HG02798 (cell line): ENCODE results near the gene POLR2E.
"Not testable (repeated sequence)": the region's sequence is repeated elsewhere in the genome, so short reads cannot be mapped to it uniquely, and the experiment has no call there.

ENCODE experiments used
- ATAC-seq: cut with Tn5 transposase; IDR thresholded peaks from one replicate; pipeline ENCODE4 v1.9.1; 2021; ENCODE audit warnings: mild to moderate bottlenecking; ENCODE audit not compliant: unreplicated experiment, poor library complexity

POLR2E gene

DNA sequence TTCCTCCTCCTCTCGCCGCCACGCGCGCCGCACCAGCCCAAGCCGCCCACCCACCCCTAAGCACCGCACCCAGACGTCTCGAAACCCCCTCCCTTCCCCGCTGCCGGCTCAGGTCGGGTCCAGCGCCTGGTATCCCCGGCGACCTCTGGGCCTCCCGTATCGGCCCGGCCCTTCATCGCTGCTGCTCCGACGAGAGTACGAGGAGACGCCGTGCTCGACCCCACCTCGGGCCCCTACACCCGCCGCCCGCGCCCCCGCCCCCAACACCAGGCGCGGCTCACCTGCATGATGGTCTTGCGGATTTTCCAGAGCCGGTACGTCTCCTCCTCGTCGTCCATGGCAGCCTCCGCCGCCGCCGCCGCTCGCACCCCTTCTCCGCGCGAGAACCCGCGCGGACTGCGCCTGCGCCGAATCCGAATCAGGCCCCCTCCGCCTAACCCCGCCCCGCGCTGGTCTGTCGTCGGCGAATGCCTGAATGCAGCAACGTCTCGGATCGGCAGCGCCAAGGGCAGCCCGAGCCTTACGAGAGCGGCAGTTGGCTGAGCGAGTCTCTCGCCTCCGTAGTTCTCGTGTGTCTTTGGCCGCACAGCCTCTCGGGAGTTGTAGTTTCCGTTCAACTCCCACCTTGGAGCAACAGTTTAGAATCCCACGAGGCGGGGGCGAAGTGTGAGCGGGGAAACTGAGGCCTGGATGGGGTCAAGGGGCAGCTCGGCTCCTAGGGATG is at the start of gene POLR2E:
TSS of gene POLR2E (minus strand) at position 398 of the 724 bp plus-strand sequence. CDS start at position 338, 60 bp downstream.
- ATAC-seq, result peak; percentile 91

DNA sequence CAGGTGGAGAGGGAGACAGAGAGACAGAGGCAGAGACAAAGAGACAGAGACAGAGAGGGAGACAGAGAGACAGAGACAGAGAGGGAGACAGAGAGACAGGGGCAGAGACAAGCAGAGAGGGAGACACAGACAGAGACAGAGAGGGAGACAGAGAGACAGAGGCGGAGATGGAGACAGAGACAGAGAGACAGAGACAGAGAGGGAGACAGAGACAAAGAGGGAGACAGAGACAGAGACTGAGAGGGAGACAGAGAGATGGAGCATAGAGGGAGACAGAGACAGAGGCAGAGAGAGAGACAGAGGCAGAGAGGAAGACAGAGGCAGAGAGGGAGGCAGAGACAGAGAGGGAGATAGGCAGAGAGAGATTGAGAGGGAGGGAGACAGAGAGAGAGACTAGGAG is 49.6 kb upstream of the POLR2E start:
- ATAC-seq, result no peak

DNA sequence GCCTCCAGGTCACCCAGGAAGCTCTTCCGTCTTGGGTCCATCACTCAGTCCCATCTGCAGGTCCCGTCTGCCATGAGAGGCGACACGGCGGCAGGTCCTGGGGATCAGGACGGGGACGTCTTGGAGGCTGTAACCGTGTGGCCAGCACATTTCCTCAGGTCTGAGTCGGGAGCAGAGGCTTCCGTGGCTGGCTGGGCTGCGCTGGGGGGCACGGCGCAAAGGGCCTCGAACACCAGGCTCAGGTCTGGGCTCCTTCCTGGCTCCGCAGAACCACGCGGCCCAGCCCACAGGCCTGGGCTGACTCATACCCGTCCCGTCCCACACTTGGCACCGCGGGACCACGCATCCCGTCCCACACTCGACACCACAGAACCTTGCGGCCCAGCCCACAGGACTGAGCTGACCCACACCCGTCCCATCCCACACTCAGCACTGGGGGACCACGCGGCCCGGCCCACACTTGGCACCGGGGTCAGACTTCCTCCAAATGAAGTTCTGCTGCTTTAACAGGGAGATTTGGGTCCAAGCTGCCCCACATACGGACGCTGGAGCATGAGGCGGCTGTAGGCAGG is 48.7 kb upstream of the POLR2E start:
- no peak for ATAC-seq

DNA sequence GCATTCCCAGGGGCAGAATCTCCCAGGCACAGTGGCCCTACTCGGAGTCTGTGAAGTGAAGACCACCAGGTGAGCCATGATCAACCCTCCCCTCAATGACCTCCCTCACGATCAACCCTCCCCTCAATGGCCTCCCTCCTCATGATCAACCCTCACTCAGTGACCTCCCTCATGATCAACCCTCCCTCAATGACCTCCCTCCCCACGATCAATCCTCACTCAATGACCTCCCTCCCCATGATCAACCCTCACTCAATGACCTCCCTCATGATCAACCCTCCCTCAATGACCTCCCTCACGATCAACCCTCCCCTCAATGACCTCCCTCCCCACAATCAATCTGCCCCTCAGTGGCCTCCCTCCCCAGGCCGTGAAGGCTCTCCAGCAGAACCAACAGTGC is 46.8 kb upstream of the POLR2E start:
- ATAC-seq, result no peak

DNA sequence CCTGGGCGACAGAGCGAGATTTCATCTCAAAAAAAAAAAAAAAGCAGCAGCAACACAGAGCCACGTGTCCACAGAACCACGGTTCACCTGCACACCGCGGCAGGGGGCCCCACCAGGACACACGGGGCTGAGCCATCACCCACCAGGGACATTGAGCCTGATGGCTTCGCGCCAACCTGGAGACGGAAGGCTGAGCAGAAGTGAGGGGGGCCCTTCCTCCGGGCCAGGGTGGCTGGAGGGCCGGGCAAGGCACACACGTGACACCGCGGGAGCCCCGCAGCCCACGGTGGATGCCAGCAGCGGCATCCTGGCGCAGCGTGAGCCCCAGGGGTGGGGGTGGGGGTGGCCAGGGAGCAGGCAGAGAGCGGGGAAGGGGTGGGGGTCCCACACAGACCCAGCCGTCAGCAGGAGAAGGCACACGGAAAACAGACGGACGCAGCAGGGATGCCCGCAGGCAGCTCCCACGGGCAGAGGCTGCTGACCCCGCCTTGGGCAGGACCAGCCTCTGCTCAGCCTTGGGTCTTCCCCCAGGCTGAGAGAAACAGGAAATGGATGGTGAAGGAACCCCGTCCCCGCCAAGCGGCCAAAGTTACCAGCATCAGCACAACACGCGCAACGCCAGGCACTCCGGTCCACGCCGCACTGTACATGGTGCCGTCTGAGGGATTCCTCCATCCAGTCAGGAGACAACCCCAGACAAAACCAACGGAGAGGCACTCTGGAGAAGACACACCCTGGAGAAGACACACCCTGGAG is 45.3 kb upstream of the POLR2E start:
- ATAC-seq, result no peak

DNA sequence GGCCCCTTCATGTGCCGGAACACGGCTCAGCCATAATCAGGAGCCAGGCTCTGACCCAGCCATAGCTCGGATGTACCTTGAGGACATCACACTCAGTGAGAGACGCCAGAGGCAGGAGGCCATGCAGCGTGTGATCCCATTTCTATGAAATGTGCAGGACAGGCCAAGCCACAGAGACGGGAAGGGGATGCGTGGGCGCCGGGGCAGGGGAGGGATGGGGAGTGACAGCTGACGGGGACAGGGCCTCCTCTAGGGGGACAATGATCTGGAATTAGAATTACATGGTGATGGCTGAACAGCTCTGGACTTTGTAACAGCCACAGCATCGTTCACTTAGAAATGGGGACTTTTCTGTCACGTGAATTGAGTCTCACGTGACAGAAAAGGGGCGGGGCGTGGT is 44.0 kb upstream of the POLR2E start:
- no peak for ATAC-seq

DNA sequence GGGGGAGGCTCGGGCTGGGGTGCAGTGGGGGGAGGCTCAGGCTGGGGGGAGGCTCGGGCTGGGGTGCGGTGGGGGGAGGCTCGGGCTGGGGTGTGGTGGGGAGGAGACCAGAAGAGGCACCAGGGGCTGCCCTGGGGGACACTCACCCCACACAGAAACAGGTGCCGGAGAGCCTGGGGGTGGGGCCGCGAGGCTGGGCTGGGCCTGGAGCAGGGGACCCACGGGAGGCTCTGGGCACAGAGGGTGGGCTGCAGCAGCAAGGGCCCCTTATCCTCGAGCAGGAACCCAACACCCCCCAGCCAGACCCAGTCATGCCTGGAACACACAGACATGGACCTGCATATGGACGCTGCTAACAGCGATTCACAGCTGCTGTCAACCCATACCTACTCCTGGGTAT is 42.9 kb upstream of the POLR2E start:
- no peak for ATAC-seq

DNA sequence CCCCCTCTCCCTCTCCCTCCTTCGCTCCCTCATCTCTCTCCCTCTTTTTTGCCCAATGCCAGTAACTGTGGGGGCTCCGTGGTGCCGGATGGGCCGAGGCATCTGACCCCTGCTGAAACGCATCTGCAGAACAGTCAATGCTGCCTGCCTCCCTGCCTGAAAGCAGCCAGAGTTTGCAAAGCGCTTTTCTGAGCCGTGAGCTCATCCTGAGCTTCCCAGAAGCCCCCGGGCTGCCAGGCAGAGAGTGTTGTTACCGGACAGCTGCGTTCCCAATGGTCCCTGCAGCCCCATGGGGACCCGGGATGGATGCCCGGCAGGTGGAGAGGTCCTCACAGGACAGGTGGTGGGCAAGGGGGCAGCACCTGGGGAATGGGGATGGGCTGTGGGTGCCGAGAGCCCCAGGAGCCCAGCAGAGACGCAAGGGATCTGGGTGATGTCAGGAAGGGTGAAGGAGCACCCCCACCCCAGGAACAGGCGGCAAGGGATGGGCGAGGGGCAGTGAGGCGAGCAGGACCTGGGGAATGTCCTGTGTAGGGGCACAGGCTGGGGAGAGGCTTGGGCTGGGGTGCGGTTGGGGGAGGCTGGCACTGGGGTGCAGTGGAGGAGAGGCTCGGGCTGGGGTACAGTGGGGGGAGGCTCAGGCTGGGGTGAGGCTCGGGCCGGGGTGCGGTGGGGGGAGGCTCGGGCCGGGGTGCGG is 41.6 kb upstream of the POLR2E start:
- ATAC-seq, result no peak

DNA sequence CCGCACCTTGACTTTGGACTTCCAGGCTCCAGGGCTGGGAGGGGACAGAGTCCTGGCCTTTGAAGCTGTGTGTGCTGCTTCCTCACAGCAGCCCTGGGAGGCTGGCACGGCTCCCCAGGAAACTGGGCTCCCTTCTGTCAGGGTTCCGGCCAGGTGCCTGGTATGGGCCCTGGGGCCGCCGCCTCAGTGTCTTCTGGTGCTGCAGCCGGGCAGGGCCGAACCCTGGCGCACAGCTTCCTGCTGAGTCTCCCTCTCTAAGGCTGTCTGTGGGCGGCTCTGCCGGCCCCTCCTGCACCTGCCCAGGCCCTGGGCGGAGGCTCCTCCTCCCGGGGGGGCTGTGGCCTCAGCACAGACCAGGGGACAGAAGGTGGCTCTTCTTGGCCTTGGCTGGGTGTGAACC is 41.0 kb upstream of the POLR2E start:
- no peak for ATAC-seq

DNA sequence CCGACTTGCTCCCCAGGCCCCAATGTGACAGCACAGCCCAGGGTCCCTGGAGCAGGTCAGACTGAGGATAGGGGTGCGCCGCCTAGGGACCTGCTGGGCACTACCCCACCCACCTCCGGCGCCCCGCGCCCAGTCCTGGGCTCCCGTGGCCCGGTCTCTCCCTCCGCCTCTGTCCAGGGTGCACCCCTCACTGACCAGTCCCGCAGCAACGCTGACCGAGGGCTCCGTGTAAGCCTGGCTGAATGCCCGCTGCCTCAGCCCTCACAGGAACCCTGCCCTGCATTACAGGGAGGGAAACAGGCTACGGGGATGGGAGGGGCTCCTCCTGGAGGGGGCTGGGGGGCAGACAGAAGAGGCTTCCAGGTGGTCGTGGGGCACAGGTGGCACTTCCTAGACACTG is 40.3 kb upstream of the POLR2E start:
- no peak for ATAC-seq

DNA sequence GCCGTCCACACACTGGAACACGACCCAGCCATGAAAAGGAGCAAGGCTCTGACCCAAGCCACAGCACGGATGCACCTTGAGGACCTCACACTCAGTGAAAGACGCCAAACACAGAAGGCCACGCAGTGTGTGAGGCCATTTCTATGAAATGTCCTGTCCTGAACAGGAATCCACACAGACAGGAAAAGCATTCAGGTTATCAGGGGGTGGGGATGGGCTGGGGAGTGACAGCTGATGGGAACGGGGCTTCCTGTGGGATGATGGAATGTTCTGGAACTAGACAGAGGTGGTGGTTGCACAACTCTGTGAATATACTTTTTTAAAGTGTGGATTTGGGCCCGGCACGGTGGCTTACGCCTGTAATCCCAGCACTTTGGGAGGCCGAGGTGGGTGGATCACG is 39.3 kb upstream of the POLR2E start:
- no peak for ATAC-seq

DNA sequence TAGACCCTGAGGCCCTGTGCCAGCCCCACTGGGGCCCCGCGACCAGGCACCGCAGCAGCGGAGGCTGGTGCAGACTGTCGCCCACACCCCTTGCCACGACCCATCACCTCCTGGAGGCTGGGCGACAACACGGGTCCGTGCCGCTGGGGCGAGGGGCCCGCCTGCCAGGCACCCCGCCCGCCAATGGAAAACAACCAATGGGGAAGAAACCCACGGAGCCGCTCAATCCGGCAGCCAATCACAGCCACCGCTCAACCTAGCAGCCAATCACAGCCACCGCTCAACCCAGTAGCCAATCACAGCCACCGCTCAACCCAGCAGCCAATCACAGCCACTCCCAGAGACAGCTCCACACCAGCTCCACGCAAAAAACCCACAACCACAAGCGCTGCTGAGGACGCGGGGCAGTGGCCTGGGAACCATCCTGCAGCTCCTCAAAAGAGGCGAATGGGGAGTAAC is 38.3 kb upstream of the POLR2E start:
- peak; percentile 73 for ATAC-seq

DNA sequence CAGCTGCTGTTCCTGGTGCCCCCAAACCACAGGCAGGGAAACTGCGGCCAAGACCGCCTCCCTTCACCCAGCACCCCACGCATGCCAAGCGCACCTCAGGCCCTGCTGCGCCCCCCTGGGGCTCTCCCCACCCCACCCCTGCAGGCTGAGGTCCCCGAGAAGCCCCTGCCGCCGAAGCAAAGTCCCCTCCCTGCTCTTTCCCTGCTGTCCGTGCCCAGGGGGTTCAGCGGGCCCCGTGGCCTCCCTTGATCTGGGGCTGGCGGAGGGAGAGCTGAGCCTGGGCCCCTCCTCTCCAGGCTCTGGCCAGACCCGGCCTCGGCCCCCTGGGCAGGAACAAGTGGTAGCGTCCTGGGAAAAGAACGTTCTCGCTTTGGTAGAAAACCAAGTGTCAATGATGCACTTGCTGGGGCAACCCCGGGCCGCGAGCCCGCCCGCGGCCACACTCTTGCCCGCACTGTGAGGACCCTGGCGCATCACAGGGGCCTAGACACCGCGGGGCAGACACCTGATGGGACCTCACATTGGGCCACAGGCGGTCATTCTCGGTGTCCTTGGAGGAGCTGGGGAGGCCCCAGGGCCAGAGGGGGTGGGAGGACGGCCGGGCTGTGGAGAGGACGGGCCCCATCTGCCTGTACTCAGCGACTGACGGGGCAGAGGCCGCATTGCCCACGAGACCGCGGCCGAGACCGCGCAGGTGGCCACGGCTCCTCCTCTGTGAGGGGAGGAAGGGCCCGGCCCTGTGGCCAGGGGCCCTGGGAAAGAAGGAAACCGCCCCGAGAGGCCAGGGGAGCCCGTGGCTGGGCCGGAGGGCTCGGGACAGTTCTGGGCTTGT is 37.6 kb upstream of the POLR2E start:
- peak; percentile 7 for ATAC-seq

DNA sequence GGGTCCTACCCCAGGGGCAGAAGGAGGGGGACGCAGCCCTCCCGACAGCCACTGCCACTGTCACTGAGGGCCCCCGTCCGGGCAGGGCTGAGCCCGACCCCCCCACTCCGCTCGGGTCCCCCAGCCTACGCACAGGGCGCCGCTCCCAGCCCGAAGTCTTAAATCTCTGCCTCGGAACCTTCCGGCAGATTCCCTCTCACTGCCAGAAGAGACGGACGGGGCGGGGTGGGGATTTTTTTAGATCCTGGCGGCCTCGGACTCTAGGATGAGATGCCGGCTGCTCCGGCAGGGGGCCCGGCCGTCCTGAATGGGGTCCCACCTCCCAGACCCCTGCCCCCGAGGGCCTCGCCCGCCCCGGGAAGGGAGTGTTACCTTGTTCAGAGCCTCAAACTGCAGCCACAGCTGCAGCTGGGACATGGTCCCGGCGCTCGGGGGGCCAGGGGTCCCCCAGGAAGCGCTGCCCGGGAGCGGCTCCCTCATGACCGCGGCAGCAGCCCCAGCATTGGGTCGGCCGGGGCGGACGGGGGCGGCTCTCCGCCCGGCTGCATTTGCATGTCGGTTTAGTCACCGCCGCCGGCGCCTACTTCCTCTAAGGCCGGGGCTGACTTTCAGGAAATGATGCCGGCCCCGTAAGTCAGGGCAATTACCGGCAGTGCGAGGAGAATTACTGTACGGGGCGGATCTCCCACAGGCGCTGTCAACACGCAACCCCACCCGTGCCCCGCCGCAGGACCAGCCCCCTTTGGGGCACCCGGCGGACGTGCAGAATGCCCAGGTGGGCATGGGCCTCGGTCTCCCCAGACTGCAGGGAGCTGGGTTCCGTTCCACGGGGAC is 36.8 kb upstream of the POLR2E start:
- ATAC-seq, result peak; percentile 43

DNA sequence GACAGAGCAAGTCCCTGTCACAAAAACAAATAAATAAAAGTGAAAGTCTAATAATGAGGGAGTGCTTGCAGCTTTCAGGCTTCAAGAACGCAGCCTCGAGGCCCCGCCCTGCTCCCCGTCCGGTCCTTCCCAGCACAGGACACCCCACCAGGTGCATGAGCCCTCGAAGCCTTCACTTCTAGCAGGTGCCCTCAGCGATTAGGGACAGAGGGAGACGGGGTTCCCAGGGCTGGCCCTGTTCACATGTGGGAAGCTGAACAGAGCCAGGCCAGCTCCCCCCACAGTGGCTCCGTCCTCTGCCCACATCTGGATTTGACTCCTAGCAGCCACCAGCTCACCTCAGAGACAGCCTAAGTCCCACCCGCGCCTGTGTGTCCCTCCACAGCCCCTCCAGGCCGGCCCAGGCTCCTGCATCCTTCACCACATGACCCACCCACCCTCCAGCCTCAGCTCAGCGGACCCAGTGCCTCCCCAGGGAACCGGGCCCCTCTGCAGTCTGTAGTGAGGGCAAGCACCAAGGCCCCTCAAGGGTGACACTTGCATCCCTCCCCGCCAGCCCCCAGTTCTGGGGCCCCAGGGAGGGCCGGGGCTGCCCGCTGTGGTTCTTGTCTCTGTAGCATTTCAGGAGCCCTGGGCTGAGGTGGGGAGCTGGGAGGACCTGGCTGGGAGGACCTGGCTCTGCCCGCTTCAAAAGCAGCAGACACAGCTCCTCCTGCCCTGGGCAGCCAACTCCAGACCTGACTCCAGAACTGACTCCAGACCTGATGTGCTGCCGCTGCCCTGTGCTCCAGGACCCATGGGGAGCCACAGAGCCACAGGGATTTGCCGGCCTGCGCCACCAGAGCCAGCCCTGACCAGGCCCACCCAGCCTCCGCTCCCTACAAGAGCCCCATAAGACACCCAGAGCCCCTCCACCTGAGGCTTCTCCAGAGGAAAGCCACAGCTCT is 35.9 kb upstream of the POLR2E start:
- no peak for ATAC-seq

DNA sequence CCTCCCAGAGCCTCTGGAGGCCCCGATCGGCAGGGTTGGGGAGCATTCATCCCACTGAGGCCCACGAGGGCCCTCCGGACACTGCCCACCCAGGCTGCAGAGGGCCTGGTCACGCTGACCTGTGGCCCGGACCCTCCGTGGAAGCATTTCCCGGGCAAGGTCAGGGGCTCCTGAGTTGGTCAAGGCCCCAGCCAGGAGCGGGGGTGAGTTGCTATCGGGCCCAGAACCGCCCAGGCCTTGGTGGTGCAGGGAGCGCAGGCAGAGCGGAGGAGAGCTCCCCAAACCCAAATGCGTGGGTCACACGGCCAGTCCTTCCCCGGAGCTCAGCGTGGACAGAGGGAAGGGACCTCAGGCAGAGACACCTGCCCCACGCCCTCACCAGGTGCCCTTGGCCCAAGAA is 34.4 kb upstream of the POLR2E start:
- ATAC-seq, result no peak

DNA sequence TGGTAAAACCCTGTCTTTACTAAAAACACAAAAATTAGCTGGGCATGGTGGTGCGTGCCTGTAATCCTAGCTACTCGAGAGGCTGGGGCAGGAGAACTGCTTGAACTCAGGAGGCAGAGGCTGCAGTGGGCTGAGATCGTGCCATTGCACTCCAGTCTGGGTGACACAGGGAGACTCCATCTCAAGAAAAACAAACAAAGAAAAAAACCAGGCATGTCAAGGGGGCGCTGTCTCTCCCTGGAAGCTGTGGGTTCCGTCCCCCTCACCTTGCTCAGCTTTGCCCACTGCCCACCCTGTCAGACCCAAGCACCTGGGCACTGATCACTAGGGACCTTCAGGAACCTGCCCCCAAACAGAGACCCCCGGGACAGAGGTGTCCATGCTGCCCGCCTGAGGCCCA is 33.9 kb upstream of the POLR2E start:
- not testable (repeated sequence) for ATAC-seq

DNA sequence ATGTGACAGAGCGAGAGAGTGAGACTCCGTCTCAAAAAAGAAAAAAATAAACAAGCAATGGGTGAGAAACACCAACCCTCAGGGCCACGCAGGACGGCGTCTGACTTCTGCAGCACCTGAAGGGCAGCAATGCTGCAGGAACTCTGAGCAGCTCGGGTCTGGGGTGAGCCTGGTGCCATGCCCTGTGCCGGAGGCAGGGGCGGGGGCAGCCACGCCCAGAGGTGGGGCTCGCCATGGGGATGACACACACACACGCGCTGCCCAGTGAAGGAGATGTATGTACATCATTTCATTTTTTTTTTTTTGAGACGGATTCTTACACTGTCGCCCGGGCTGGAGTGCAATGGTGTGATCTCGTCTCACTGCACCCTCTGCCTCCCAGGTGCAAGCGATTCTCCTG is 32.9 kb upstream of the POLR2E start:
- ATAC-seq, result no peak
